IMR-90 (cell line): ENCODE data around the gene CYS1. TPM values are rescaled to one million over a fixed set of nuclear protein-coding genes. Genes with fewer than 3 reads are reported as not detected.

Experiments used
- ATAC-seq: fragments of 200-7000 bp; cut with Tn5 transposase; 2 replicates; pipeline ENCODE4 v1.9.1; 2020; ENCODE audit warnings: low read depth, mild to moderate bottlenecking, moderate library complexity
- BruUV-seq: library from RNA; stranded (reverse); fragments of 400-500 nt; replicated peaks from 2 replicates; lab custom pipeline; 2021; lab: Mats Ljungman, UMichigan
- CTCF ChIA-PET: fragments of 300-600 bp; formaldehyde crosslinking; extraction: SDS; loops from one replicate; lab custom pipeline; 2021; ENCODE audit warnings: antibody characterized with exemption; lab: Yijun Ruan, JAX
- POLR2A ChIA-PET: fragments of 300-600 bp; sonication (Branson Sonifier 250); formaldehyde crosslinking; loops from one replicate; lab custom pipeline; 2022; ENCODE audit warnings: antibody characterized with exemption; ENCODE audit not compliant: unreplicated experiment; lab: Charles Lee
- DNase-seq: peaks from one replicate; pipeline ENCODE4 v3.0.0; 2013
- H2AFZ ChIP-seq: replicated peaks from 2 replicates; pipeline ENCODE3; 2013; ENCODE audit warnings: low read length, mild to moderate bottlenecking; ENCODE audit not compliant: poor library complexity
- H2AK5ac ChIP-seq: 2 replicates; pipeline ENCODE4 v1.6.1; 2013; ENCODE audit warnings: low read depth, low read length, inconsistent platforms
- H2AK9ac ChIP-seq: replicated peaks from 2 replicates; pipeline ENCODE3; 2013; ENCODE audit warnings: mild to moderate bottlenecking, low read depth, low read length, moderate library complexity; ENCODE audit not compliant: poor library complexity
- H2BK120ac ChIP-seq: 2 replicates; pipeline ENCODE4 v1.6.1; 2013; ENCODE audit warnings: low read depth, low read length, inconsistent platforms
- H2BK15ac ChIP-seq: 3 replicates; pipeline ENCODE4 v1.6.1; 2013; ENCODE audit warnings: low read depth, low read length, inconsistent platforms
- H2BK20ac ChIP-seq: 2 replicates; pipeline ENCODE4 v1.6.1; 2013; ENCODE audit warnings: low read depth, mild to moderate bottlenecking, inconsistent platforms, low read length, moderate library complexity
- H2BK5ac ChIP-seq: 2 replicates; pipeline ENCODE4 v1.6.1; 2013; ENCODE audit warnings: mild to moderate bottlenecking, low read depth, low read length, inconsistent platforms; ENCODE audit not compliant: poor library complexity, severe bottlenecking
- H3K14ac ChIP-seq: replicated peaks from 2 replicates; pipeline ENCODE4 v1.6.1; 2013; ENCODE audit warnings: low read depth, low read length, inconsistent platforms
- H3K18ac ChIP-seq: 2 replicates; pipeline ENCODE4 v1.6.1; 2013; ENCODE audit warnings: low read depth, low read length, control low read depth
- H3K23ac ChIP-seq: 2 replicates; pipeline ENCODE4 v1.6.1; 2013; ENCODE audit warnings: low read depth, low read length, inconsistent platforms
- H3K27ac ChIP-seq: 2 replicates; pipeline ENCODE4 v1.5.1; 2013; ENCODE audit warnings: mild to moderate bottlenecking, control low read depth, low read length; ENCODE audit not compliant: insufficient read depth
- H3K27me3 ChIP-seq: 2 replicates; pipeline ENCODE4 v1.6.1; 2013; ENCODE audit warnings: low read length; ENCODE audit not compliant: control insufficient read depth, insufficient read depth
- H3K36me3 ChIP-seq: 2 replicates; pipeline ENCODE4 v1.6.1; 2013; ENCODE audit warnings: low read length, mixed read lengths; ENCODE audit not compliant: control insufficient read depth, insufficient read depth
- H3K4ac ChIP-seq: 2 replicates; pipeline ENCODE4 v1.6.1; 2013; ENCODE audit warnings: low read depth, low read length, inconsistent platforms
- H3K4me1 ChIP-seq: 2 replicates; pipeline ENCODE4 v1.6.1; 2013; ENCODE audit warnings: low read length, mixed read lengths; ENCODE audit not compliant: control insufficient read depth, insufficient read depth
- H3K4me2 ChIP-seq: 2 replicates; pipeline ENCODE4 v1.6.1; 2013; ENCODE audit warnings: low read depth, mild to moderate bottlenecking, control low read depth, low read length, moderate library complexity
- H3K4me3 ChIP-seq: 2 replicates; pipeline ENCODE4 v1.5.1; 2013; ENCODE audit warnings: low read depth, mild to moderate bottlenecking, control low read depth, low read length, moderate library complexity; ENCODE audit not compliant: insufficient read depth
- H3K56ac ChIP-seq: 2 replicates; pipeline ENCODE4 v1.6.1; 2013; ENCODE audit warnings: low read length, inconsistent platforms; ENCODE audit not compliant: insufficient read depth; ENCODE audit errors: extremely low read depth
- H3K79me1 ChIP-seq, 2 experiments: 2 replicates each; pipeline ENCODE4 v1.6.1; 2013; ENCODE audit warnings: low read length in 2 of 2, inconsistent platforms in 1 of 2, low read depth in 1 of 2
- H3K9ac ChIP-seq: 2 replicates; pipeline ENCODE4 v1.6.1; 2013; ENCODE audit warnings: low read depth, low read length, control low read depth
- H3K9me1 ChIP-seq: 2 replicates; pipeline ENCODE4 v1.6.1; 2013; ENCODE audit warnings: low read length, inconsistent platforms; ENCODE audit not compliant: insufficient read depth
- H3K9me3 ChIP-seq: 2 replicates; pipeline ENCODE4 v1.6.1; 2013; ENCODE audit warnings: low read length; ENCODE audit not compliant: control insufficient read depth, insufficient read depth
- H4K20me1 ChIP-seq: 2 replicates; pipeline ENCODE4 v1.6.1; 2013; ENCODE audit warnings: low read length, inconsistent platforms; ENCODE audit not compliant: insufficient read depth
- H4K5ac ChIP-seq: 2 replicates; pipeline ENCODE4 v1.6.1; 2013; ENCODE audit warnings: mild to moderate bottlenecking, low read depth, low read length, control low read depth
- H4K8ac ChIP-seq, 2 experiments: 2 replicates each; pipeline ENCODE4 v1.6.1; 2013; ENCODE audit warnings: low read depth in 2 of 2, low read length in 2 of 2, control low read depth in 1 of 2, inconsistent platforms in 1 of 2
- H4K91ac ChIP-seq: 2 replicates; pipeline ENCODE4 v1.6.1; 2013; ENCODE audit warnings: low read depth, low read length, inconsistent platforms; ENCODE audit not compliant: insufficient read depth
- CEBPB ChIP-seq: IDR thresholded peaks from 2 replicates; pipeline ENCODE4 v1.6.1; 2012; ENCODE audit warnings: low read depth, low read length, improper control_type of control experiment
- MAZ ChIP-seq: IDR thresholded peaks from 2 replicates; pipeline ENCODE4 v1.6.1; 2012; ENCODE audit warnings: low read depth, mild to moderate bottlenecking, low read length, improper control_type of control experiment, moderate library complexity, borderline replicate concordance
- MXI1 ChIP-seq: IDR thresholded peaks from 2 replicates; pipeline ENCODE4 v1.6.1; 2012; ENCODE audit warnings: low read depth, mild to moderate bottlenecking, low read length, moderate library complexity, borderline replicate concordance
- NFE2L2 ChIP-seq: fragments of 150-350 bp; IDR thresholded peaks from 2 replicates; pipeline ENCODE4 v1.6.1; 2016; ENCODE audit warnings: low read depth, mild to moderate bottlenecking, low read length
- RAD21 ChIP-seq: IDR thresholded peaks from 2 replicates; pipeline ENCODE4 v1.6.1; 2012; ENCODE audit warnings: low read length, improper control_type of control experiment
- RCOR1 ChIP-seq: IDR thresholded peaks from 2 replicates; pipeline ENCODE4 v1.6.1; 2012; ENCODE audit warnings: mild to moderate bottlenecking, low read length, improper control_type of control experiment; ENCODE audit not compliant: insufficient replicate concordance
- RFX5 ChIP-seq: IDR thresholded peaks from 2 replicates; pipeline ENCODE4 v1.8.0; 2012; ENCODE audit warnings: low read depth, mild to moderate bottlenecking, low read length, moderate library complexity
- SMC3 ChIP-seq: fragments of 150-350 bp; IDR thresholded peaks from 2 replicates; pipeline ENCODE4 v1.6.1; 2016; ENCODE audit warnings: low read depth, mild to moderate bottlenecking, antibody characterized with exemption, low read length, moderate library complexity
- WGBS, 2 experiments: methylation state at CpG; one replicate each; pipeline versions ENCODE4 v1.1.5 to v1.1.7; 2013; ENCODE audit warnings: missing lambda C conversion rate in 2 of 2; ENCODE audit not compliant: insufficient read length in 1 of 2; ENCODE audit errors: extremely low coverage in 2 of 2; 5-methylcytosine and 5-hydroxymethylcytosine counted together
- dilution Hi-C: fragments of 300-500 bp; cut with HindIII; formaldehyde crosslinking; loops from one replicate; pipeline ENCODE4 v1.14.3; 2018; ENCODE audit warnings: low sequenced_read_pairs; ENCODE audit not compliant: unreplicated experiment
- in situ Hi-C: fragments of 300-500 bp; cut with MboI; formaldehyde crosslinking; loops from 3 replicates; pipeline ENCODE4 v1.14.3; 2019; ENCODE audit warnings: low sequenced_read_pairs, inconsistent platforms, mixed read lengths
- intact Hi-C: fragments of 100-400 bp; cut with micrococcal nuclease; formaldehyde crosslinking; loops from 2 replicates; pipeline ENCODE4 v1.10.0; 2022
- polyA plus RNA-seq, 3 experiments: library from polyadenylated mRNA; depleted of rRNA; stranded (reverse); fragments of >200 nt; gene quantifications; 2 replicates each; pipeline ENCODE4 v1.2.3, GENCODE V29; 2012; ENCODE audit warnings: low replicate concordance in 1 of 3
- total RNA-seq: library from RNA; depleted of rRNA; stranded (reverse); fragments of >200 nt; gene quantifications from 2 replicates; pipeline ENCODE4 v1.2.3, GENCODE V29; 2012
- TF ChIP-seq, protein P1 (sequence below): fragments of 150-350 bp; IDR thresholded peaks from 2 replicates; pipeline ENCODE4 v1.6.1; 2017; ENCODE audit warnings: mild to moderate bottlenecking, antibody characterized with exemption, low read length, low read depth

The CYS1 gene
- total and polyA plus RNA-seq, 2 of the 4 experiments (the other 2 are of a cell fraction), result under 0.01 to 0.12 TPM

DNA sequence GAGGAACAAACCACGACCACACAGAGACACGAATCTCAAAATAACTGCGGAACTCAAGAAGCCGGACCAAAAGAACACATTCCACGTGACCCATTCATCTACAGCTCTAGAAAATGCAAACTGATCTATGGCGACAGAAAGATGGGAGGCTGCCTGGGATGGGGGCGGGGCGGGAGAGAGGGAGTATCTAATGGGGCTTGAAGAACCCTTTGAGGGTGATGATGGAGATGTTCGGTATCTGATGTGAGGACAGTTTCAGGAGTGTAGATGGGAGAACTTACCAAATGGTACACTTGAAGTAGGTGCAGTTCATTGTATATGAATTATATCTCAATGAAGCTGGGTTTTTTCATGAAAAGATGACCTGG, 71.4 kb downstream of the CYS1 start (continued):
- TF ChIP-seq SMC3 (no peak), RAD21 (no peak)

DNA sequence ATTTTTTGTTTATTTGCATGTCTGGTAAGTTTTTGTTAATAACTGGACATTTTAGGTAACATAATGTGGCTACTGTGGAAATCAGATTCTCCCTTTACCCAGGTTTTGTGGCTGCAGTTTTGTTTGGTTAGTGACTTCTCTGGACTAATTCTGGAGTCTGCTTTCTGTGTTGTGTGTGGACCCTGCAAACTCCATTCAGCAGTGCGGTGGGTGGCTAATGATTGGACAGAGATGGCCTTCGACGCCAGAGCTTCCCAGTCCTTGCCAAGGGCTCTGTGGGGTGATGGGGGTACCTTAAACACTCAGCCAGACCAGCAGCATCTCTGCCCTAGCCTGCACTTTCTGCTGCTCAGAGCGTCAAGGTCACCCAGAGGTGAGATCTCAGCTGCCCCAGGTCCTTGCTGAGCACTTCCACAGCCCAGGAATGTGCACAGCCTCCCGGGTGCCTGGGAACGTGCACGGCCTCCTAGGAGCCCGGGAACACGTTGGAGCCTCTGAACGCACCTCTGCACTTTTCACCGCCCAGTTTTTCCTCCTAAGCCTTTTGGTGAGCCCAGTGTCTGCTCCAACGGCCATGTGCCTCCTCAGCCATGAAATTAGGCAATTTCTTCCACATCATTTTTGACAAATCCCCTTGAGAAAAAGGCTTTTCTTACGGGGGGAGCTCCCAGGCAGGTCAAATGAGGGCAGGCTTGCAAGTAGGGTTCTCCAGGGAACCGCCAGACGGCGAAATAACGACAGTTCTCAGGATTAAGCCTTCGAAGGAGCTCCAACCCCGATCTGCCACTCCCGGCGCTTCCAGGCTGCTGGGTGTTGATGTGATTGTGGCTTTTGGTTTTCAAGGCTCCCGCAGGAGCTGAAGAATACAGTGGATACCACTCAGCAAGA, 72.0 kb downstream of the CYS1 start:
- ATAC-seq, result no peak

More for the DNA sequence above, 72.0 kb downstream of the CYS1 start:
- Histone ChIP-seq H3K4me1 (peaks cover 28% of the 10 kb centered on the region), H3K56ac (no peak overlapping the region; the same call in 1 of the 2 replicates), H3K9me1 (peaks cover 10% of the 10 kb centered on the region), H4K5ac (no peak overlapping the region), H2AK9ac (peak overlapping the region; percentile 44), H2BK15ac (peak overlapping the region; percentile 57; the same call in 1 of the 3 replicates), H3K36me3 (no peaks in the 10 kb centered on the region), H3K79me1 (no peaks in the 10 kb centered on the region), H2AK5ac (peak overlapping the region; percentile 40), H2BK20ac (peak overlapping the region; percentile 51), H2BK120ac (0 out of 2 replicates have a peak overlapping the region, but pooled peaks have one; percentile 20), H3K4me2 (no peak overlapping the region; the same call in 1 of the 2 replicates), H4K8ac (peak overlapping the region in 1 of 2 experiments; percentile 17; a peak in 2 of 4 replicates), H3K14ac (0 out of 2 replicates have a peak overlapping the region, but pooled peaks have one; percentile 23), H3K9ac (peak overlapping the region; percentile 44; the same call in 1 of the 2 replicates), H4K20me1 (no peaks in the 10 kb centered on the region), H3K4ac (peak overlapping the region; percentile 42; the same call in 1 of the 2 replicates), H3K27me3 (no peaks in the 10 kb centered on the region), H2BK5ac (peak overlapping the region; percentile 29), H3K27ac (0 out of 2 replicates have a peak overlapping the region, but pooled peaks have one; percentile 25), H3K18ac (0 out of 2 replicates have a peak overlapping the region, but pooled peaks have one; percentile 24), H3K23ac (peak overlapping the region; percentile 21; the same call in 1 of the 2 replicates), H3K4me3 (no peak overlapping the region), H3K9me3 (no peaks in the 10 kb centered on the region), H2AFZ (no peak overlapping the region), H4K91ac (peak overlapping the region; percentile 58)
- TF ChIP-seq RAD21 (no peak), NFE2L2 (no peak), MXI1 (no peak), RFX5 (no peak), RCOR1 (no peak), CEBPB (no peak), MAZ (no peak)
- TF ChIP-seq, protein P1, sequence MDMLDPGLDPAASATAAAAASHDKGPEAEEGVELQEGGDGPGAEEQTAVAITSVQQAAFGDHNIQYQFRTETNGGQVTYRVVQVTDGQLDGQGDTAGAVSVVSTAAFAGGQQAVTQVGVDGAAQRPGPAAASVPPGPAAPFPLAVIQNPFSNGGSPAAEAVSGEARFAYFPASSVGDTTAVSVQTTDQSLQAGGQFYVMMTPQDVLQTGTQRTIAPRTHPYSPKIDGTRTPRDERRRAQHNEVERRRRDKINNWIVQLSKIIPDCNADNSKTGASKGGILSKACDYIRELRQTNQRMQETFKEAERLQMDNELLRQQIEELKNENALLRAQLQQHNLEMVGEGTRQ, result no peak
- dilution Hi-C loops (no loop called here), in situ Hi-C loops (no loop called here), intact Hi-C loops (no loop called here)
- WGBS, 2 experiments, result 66% methylated on average over 9 of the region's 22 CpGs; no CpG with 5 or more reads in 1 of the 2 experiments
- no peak for DNase-seq
- BruUV-seq, result no TSS peak
- ChIA-PET CTCF (interaction anchor here (1.5 kb wide), 1 partner anchor 20 kb away, joined by 4 read pairs; no protein-coding TSS in a partner anchor), POLR2A (no interaction called here)
